IMR-90 (cell line): ENCODE data around the gene BNIP5. TPM values are rescaled to one million over a fixed set of nuclear protein-coding genes. Genes with fewer than 3 reads are reported as not detected.

ENCODE experiments used
- ATAC-seq: fragments of 200-7000 bp; cut with Tn5 transposase; 2 replicates; pipeline ENCODE4 v1.9.1; 2020; ENCODE audit warnings: low read depth, mild to moderate bottlenecking, moderate library complexity
- BruUV-seq: library from RNA; stranded (reverse); fragments of 400-500 nt; replicated peaks from 2 replicates; lab custom pipeline; 2021; lab: Mats Ljungman, UMichigan
- CTCF ChIA-PET: fragments of 300-600 bp; formaldehyde crosslinking; extraction: SDS; loops from one replicate; lab custom pipeline; 2021; ENCODE audit warnings: antibody characterized with exemption; lab: Yijun Ruan, JAX
- POLR2A ChIA-PET: fragments of 300-600 bp; sonication (Branson Sonifier 250); formaldehyde crosslinking; loops from one replicate; lab custom pipeline; 2022; ENCODE audit warnings: antibody characterized with exemption; ENCODE audit not compliant: unreplicated experiment; lab: Charles Lee
- DNase-seq: peaks from one replicate; pipeline ENCODE4 v3.0.0; 2013
- H2AFZ ChIP-seq: replicated peaks from 2 replicates; pipeline ENCODE3; 2013; ENCODE audit warnings: low read length, mild to moderate bottlenecking; ENCODE audit not compliant: poor library complexity
- H2AK5ac ChIP-seq: 2 replicates; pipeline ENCODE4 v1.6.1; 2013; ENCODE audit warnings: low read depth, low read length, inconsistent platforms
- H2AK9ac ChIP-seq: replicated peaks from 2 replicates; pipeline ENCODE3; 2013; ENCODE audit warnings: mild to moderate bottlenecking, low read depth, low read length, moderate library complexity; ENCODE audit not compliant: poor library complexity
- H2BK120ac ChIP-seq: 2 replicates; pipeline ENCODE4 v1.6.1; 2013; ENCODE audit warnings: low read depth, low read length, inconsistent platforms
- H2BK15ac ChIP-seq: 3 replicates; pipeline ENCODE4 v1.6.1; 2013; ENCODE audit warnings: low read depth, low read length, inconsistent platforms
- H2BK20ac ChIP-seq: 2 replicates; pipeline ENCODE4 v1.6.1; 2013; ENCODE audit warnings: low read depth, mild to moderate bottlenecking, inconsistent platforms, low read length, moderate library complexity
- H2BK5ac ChIP-seq: 2 replicates; pipeline ENCODE4 v1.6.1; 2013; ENCODE audit warnings: mild to moderate bottlenecking, low read depth, low read length, inconsistent platforms; ENCODE audit not compliant: poor library complexity, severe bottlenecking
- H3K14ac ChIP-seq: replicated peaks from 2 replicates; pipeline ENCODE4 v1.6.1; 2013; ENCODE audit warnings: low read depth, low read length, inconsistent platforms
- H3K18ac ChIP-seq: 2 replicates; pipeline ENCODE4 v1.6.1; 2013; ENCODE audit warnings: low read depth, low read length, control low read depth
- H3K23ac ChIP-seq: 2 replicates; pipeline ENCODE4 v1.6.1; 2013; ENCODE audit warnings: low read depth, low read length, inconsistent platforms
- H3K27ac ChIP-seq: 2 replicates; pipeline ENCODE4 v1.5.1; 2013; ENCODE audit warnings: mild to moderate bottlenecking, control low read depth, low read length; ENCODE audit not compliant: insufficient read depth
- H3K27me3 ChIP-seq: 2 replicates; pipeline ENCODE4 v1.6.1; 2013; ENCODE audit warnings: low read length; ENCODE audit not compliant: control insufficient read depth, insufficient read depth
- H3K36me3 ChIP-seq: 2 replicates; pipeline ENCODE4 v1.6.1; 2013; ENCODE audit warnings: low read length, mixed read lengths; ENCODE audit not compliant: control insufficient read depth, insufficient read depth
- H3K4ac ChIP-seq: 2 replicates; pipeline ENCODE4 v1.6.1; 2013; ENCODE audit warnings: low read depth, low read length, inconsistent platforms
- H3K4me1 ChIP-seq: 2 replicates; pipeline ENCODE4 v1.6.1; 2013; ENCODE audit warnings: low read length, mixed read lengths; ENCODE audit not compliant: control insufficient read depth, insufficient read depth
- H3K4me2 ChIP-seq: 2 replicates; pipeline ENCODE4 v1.6.1; 2013; ENCODE audit warnings: low read depth, mild to moderate bottlenecking, control low read depth, low read length, moderate library complexity
- H3K4me3 ChIP-seq: 2 replicates; pipeline ENCODE4 v1.5.1; 2013; ENCODE audit warnings: low read depth, mild to moderate bottlenecking, control low read depth, low read length, moderate library complexity; ENCODE audit not compliant: insufficient read depth
- H3K56ac ChIP-seq: 2 replicates; pipeline ENCODE4 v1.6.1; 2013; ENCODE audit warnings: low read length, inconsistent platforms; ENCODE audit not compliant: insufficient read depth; ENCODE audit errors: extremely low read depth
- H3K79me1 ChIP-seq, 2 experiments: 2 replicates each; pipeline ENCODE4 v1.6.1; 2013; ENCODE audit warnings: low read length in 2 of 2, inconsistent platforms in 1 of 2, low read depth in 1 of 2
- H3K9ac ChIP-seq: 2 replicates; pipeline ENCODE4 v1.6.1; 2013; ENCODE audit warnings: low read depth, low read length, control low read depth
- H3K9me1 ChIP-seq: 2 replicates; pipeline ENCODE4 v1.6.1; 2013; ENCODE audit warnings: low read length, inconsistent platforms; ENCODE audit not compliant: insufficient read depth
- H3K9me3 ChIP-seq: 2 replicates; pipeline ENCODE4 v1.6.1; 2013; ENCODE audit warnings: low read length; ENCODE audit not compliant: control insufficient read depth, insufficient read depth
- H4K20me1 ChIP-seq: 2 replicates; pipeline ENCODE4 v1.6.1; 2013; ENCODE audit warnings: low read length, inconsistent platforms; ENCODE audit not compliant: insufficient read depth
- H4K5ac ChIP-seq: 2 replicates; pipeline ENCODE4 v1.6.1; 2013; ENCODE audit warnings: mild to moderate bottlenecking, low read depth, low read length, control low read depth
- H4K8ac ChIP-seq, 2 experiments: 2 replicates each; pipeline ENCODE4 v1.6.1; 2013; ENCODE audit warnings: low read depth in 2 of 2, low read length in 2 of 2, control low read depth in 1 of 2, inconsistent platforms in 1 of 2
- H4K91ac ChIP-seq: 2 replicates; pipeline ENCODE4 v1.6.1; 2013; ENCODE audit warnings: low read depth, low read length, inconsistent platforms; ENCODE audit not compliant: insufficient read depth
- BHLHE40 ChIP-seq: fragments of 150-350 bp; IDR thresholded peaks from 2 replicates; pipeline ENCODE4 v1.6.1; 2016; ENCODE audit warnings: mild to moderate bottlenecking, low read depth, low read length
- CEBPB ChIP-seq: IDR thresholded peaks from 2 replicates; pipeline ENCODE4 v1.6.1; 2012; ENCODE audit warnings: low read depth, low read length, improper control_type of control experiment
- CHD1 ChIP-seq: IDR thresholded peaks from 2 replicates; pipeline ENCODE4 v1.6.1; 2012; ENCODE audit warnings: low read depth, low read length, improper control_type of control experiment
- CTCF ChIP-seq: conservative IDR thresholded peaks from 2 replicates; pipeline ENCODE4 v1.5.1; 2012; ENCODE audit warnings: mild to moderate bottlenecking, low read depth, low read length, improper control_type of control experiment
- ELK1 ChIP-seq: fragments of 150-350 bp; IDR thresholded peaks from 2 replicates; pipeline ENCODE4 v1.6.1; 2016; ENCODE audit warnings: low read depth, mild to moderate bottlenecking, low read length, moderate library complexity, borderline replicate concordance
- FOS ChIP-seq: fragments of 150-350 bp; IDR thresholded peaks from 2 replicates; pipeline ENCODE4 v1.6.1; 2016; ENCODE audit warnings: low read depth, low read length
- MAFK ChIP-seq: IDR thresholded peaks from 2 replicates; pipeline ENCODE4 v1.6.1; 2012; ENCODE audit warnings: low read depth, low read length, improper control_type of control experiment
- MXI1 ChIP-seq: IDR thresholded peaks from 2 replicates; pipeline ENCODE4 v1.6.1; 2012; ENCODE audit warnings: low read depth, mild to moderate bottlenecking, low read length, moderate library complexity, borderline replicate concordance
- NFE2L2 ChIP-seq: fragments of 150-350 bp; IDR thresholded peaks from 2 replicates; pipeline ENCODE4 v1.6.1; 2016; ENCODE audit warnings: low read depth, mild to moderate bottlenecking, low read length
- POLR2A ChIP-seq: IDR thresholded peaks from 2 replicates; pipeline ENCODE4 v1.6.1; 2012; ENCODE audit warnings: mild to moderate bottlenecking, low read depth, low read length
- RAD21 ChIP-seq: IDR thresholded peaks from 2 replicates; pipeline ENCODE4 v1.6.1; 2012; ENCODE audit warnings: low read length, improper control_type of control experiment
- RCOR1 ChIP-seq: IDR thresholded peaks from 2 replicates; pipeline ENCODE4 v1.6.1; 2012; ENCODE audit warnings: mild to moderate bottlenecking, low read length, improper control_type of control experiment; ENCODE audit not compliant: insufficient replicate concordance
- RFX5 ChIP-seq: IDR thresholded peaks from 2 replicates; pipeline ENCODE4 v1.8.0; 2012; ENCODE audit warnings: low read depth, mild to moderate bottlenecking, low read length, moderate library complexity
- SMC3 ChIP-seq: fragments of 150-350 bp; IDR thresholded peaks from 2 replicates; pipeline ENCODE4 v1.6.1; 2016; ENCODE audit warnings: low read depth, mild to moderate bottlenecking, antibody characterized with exemption, low read length, moderate library complexity
- USF2 ChIP-seq: fragments of 150-350 bp; IDR thresholded peaks from 2 replicates; pipeline ENCODE4 v1.6.1; 2017; ENCODE audit warnings: mild to moderate bottlenecking, antibody characterized with exemption, low read length, low read depth
- WGBS, 2 experiments: methylation state at CpG; one replicate each; pipeline versions ENCODE4 v1.1.5 to v1.1.7; 2013; ENCODE audit warnings: missing lambda C conversion rate in 2 of 2; ENCODE audit not compliant: insufficient read length in 1 of 2; ENCODE audit errors: extremely low coverage in 2 of 2; 5-methylcytosine and 5-hydroxymethylcytosine counted together
- dilution Hi-C: fragments of 300-500 bp; cut with HindIII; formaldehyde crosslinking; loops from one replicate; pipeline ENCODE4 v1.14.3; 2018; ENCODE audit warnings: low sequenced_read_pairs; ENCODE audit not compliant: unreplicated experiment
- in situ Hi-C: fragments of 300-500 bp; cut with MboI; formaldehyde crosslinking; loops from 3 replicates; pipeline ENCODE4 v1.14.3; 2019; ENCODE audit warnings: low sequenced_read_pairs, inconsistent platforms, mixed read lengths
- intact Hi-C: fragments of 100-400 bp; cut with micrococcal nuclease; formaldehyde crosslinking; loops from 2 replicates; pipeline ENCODE4 v1.10.0; 2022
- polyA plus RNA-seq, 3 experiments: library from polyadenylated mRNA; depleted of rRNA; stranded (reverse); fragments of >200 nt; gene quantifications; 2 replicates each; pipeline ENCODE4 v1.2.3, GENCODE V29; 2012; ENCODE audit warnings: low replicate concordance in 1 of 3
- total RNA-seq: library from RNA; depleted of rRNA; stranded (reverse); fragments of >200 nt; gene quantifications from 2 replicates; pipeline ENCODE4 v1.2.3, GENCODE V29; 2012

The BNIP5 gene
- total and polyA plus RNA-seq, 2 of the 4 experiments (the other 2 are of a cell fraction) = not detected

GRCh38 chr6:36328600-36328999 lies 8.1 kb downstream of the BNIP5 start:
- intact Hi-C loops = no loop called here

More at GRCh38 chr6:36328600-36328999, 8.1 kb downstream of the BNIP5 start:
- ChIA-PET CTCF (interaction anchor here (1.1 kb wide), 1 partner anchor 12 kb away, joined by 3 read pairs; no protein-coding TSS in a partner anchor), POLR2A (no interaction called here)
- no peak overlapping the region for H3K9ac ChIP-seq
- no peak overlapping the region for H2BK15ac ChIP-seq
- dilution Hi-C loops = no loop called here
- no peak overlapping the region for H2AK9ac ChIP-seq
- H3K23ac ChIP-seq = no peak overlapping the region
- no peaks in the 10 kb centered on the region for H3K9me3 ChIP-seq
- no peak overlapping the region for H3K4ac ChIP-seq
- BruUV-seq = no TSS peak
- H2BK20ac ChIP-seq = no peak overlapping the region
- in situ Hi-C loops = no loop called here
- no peaks in the 10 kb centered on the region; the same call in 1 of the 2 replicates for H3K4me1 ChIP-seq
- H3K14ac ChIP-seq = no peak overlapping the region
- no peak overlapping the region for H4K8ac ChIP-seq
- ATAC-seq (no peak), DNase-seq (no peak)
- H3K27ac ChIP-seq = no peak overlapping the region
- peaks cover 80% of the 10 kb centered on the region for H3K27me3 ChIP-seq
- H2BK120ac ChIP-seq = no peak overlapping the region
- no peaks in the 10 kb centered on the region for H3K79me1 ChIP-seq
- 0 out of 2 replicates have a peak, but pooled peaks cover 2% of the 10 kb centered on the region for H3K9me1 ChIP-seq
- WGBS, 2 experiments = no CpG with 5 or more reads among the region's 7 CpGs
- TF ChIP-seq RCOR1 (no peak), CTCF (no peak), SMC3 (no peak), RAD21 (no peak), MXI1 (no peak), RFX5 (no peak), USF2 (no peak), FOS (no peak), NFE2L2 (no peak), CHD1 (no peak), BHLHE40 (no peak), MAFK (no peak), POLR2A (no peak), CEBPB (no peak), ELK1 (no peak)
- no peaks in the 10 kb centered on the region for H4K20me1 ChIP-seq
- no peak overlapping the region for H3K4me3 ChIP-seq
- no peak overlapping the region for H4K91ac ChIP-seq
- no peaks in the 10 kb centered on the region for H3K36me3 ChIP-seq
- H3K56ac ChIP-seq = no peak overlapping the region
- no peak overlapping the region for H2BK5ac ChIP-seq
- no peak overlapping the region for H2AK5ac ChIP-seq
- H3K4me2 ChIP-seq = no peak overlapping the region
- H3K18ac ChIP-seq = no peak overlapping the region
- no peak overlapping the region for H4K5ac ChIP-seq
- H2AFZ ChIP-seq = no peak overlapping the region
